Putamen (tissue), 1 donor: ENCODE results near the gene ENKD1.
A peak's percentile ranks its signal among the peaks of the same experiment; 100 is the strongest.

ENCODE experiments used
- DNase-seq: peaks from one replicate; pipeline ENCODE4 v3.0.0-alpha.2; 2016; ENCODE audit warnings: low spot score

The ENKD1 gene

GRCh38 chr16:67650023-67650422, 16.5 kb downstream of the ENKD1 start:
- no peak for DNase-seq

DNA sequence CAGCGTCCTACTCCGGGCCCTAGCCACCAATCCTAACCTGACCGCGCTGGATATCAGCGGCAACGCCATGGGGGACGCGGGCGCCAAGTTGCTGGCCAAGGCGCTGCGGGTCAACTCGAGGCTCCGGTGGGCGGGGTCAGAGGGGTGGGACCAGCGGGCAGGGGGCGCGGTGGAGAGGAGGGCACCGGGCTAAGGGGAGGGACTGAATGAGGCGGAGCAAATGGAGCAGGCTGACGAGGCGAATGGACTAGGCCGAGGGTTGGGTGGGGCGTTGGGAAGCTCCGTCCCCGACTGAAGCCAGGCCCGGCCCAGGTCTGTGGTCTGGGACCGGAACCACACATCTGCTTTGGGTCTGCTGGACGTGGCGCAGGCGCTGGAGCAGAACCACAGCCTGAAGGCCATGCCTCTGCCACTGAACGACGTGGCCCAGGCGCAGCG, 17.0 kb downstream of the ENKD1 start:
- DNase-seq = no peak

- no peak for DNase-seq
Measured at GRCh38 chr16:67648764-67649407, 17.7 kb downstream of the ENKD1 start.

GRCh38 chr16:67648088-67648763, 18.3 kb downstream of the ENKD1 start:
- DNase-seq = no peak

GRCh38 chr16:67647681-67648080, 18.9 kb downstream of the ENKD1 start:
- DNase-seq = no peak

DNA sequence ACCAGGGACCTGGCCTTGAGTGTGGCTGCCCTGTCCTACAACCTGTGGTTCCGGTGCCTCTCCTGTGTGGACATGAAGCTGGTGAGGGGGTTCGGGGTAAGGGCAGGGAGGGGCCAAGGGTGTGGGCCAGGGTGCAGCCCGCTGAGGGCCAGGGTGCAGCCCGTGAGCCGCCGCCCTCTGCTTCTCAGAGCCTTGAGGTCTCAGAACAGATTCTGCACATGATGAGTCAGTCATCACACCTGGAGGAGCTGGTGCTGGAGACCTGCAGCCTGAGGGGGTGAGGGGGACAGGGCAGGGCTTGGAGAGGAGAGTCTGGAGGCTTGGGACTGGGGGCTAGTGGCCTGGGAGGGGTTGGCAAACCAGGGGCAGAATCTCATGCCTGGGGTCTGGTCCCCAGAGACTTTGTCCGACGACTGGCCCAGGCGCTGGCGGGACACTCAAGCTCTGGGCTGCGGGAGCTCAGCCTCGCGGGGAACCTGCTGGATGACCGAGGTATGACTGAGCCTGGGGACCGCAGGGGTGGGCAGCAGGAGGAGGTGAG, 19.4 kb downstream of the ENKD1 start:
- no peak for DNase-seq

DNA sequence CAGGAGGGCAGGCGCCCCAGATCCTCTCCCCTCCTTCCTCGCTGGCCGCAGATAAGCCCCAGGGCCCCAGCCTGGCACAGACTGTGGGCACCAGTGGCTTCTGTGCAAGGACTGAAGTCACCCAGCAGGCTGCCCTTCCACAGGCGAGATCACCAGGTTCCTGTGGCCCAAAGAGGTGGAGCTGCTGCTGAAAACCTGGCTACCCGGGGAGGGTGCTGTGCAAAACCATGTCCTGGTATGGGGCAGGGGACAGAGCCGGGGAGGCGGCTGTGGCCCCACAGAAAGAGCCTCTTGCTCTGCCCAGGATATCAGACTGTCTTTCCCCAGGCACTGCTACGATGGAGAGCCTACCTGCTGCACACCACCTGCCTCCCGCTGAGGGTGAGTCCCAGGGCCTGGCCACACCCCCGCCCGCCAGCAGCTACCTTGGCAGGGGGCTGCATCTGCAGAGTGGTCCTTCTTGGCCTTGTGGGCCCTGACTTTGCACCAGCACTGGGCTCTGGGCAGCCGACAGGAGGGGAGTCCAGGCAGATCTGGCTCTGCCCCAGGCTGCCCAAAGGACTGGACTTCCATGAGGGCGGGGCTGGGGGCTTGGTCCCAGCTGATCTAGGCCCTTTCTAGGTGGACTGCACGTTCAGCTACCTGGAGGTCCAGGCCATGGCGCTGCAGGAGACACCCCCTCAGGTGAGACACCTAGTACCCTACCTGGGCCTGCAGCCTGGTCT, 21.0 kb downstream of the ENKD1 start:
- DNase-seq = no peak

GRCh38 chr16:67644038-67644437, 22.5 kb downstream of the ENKD1 start:
- no peak for DNase-seq

DNA sequence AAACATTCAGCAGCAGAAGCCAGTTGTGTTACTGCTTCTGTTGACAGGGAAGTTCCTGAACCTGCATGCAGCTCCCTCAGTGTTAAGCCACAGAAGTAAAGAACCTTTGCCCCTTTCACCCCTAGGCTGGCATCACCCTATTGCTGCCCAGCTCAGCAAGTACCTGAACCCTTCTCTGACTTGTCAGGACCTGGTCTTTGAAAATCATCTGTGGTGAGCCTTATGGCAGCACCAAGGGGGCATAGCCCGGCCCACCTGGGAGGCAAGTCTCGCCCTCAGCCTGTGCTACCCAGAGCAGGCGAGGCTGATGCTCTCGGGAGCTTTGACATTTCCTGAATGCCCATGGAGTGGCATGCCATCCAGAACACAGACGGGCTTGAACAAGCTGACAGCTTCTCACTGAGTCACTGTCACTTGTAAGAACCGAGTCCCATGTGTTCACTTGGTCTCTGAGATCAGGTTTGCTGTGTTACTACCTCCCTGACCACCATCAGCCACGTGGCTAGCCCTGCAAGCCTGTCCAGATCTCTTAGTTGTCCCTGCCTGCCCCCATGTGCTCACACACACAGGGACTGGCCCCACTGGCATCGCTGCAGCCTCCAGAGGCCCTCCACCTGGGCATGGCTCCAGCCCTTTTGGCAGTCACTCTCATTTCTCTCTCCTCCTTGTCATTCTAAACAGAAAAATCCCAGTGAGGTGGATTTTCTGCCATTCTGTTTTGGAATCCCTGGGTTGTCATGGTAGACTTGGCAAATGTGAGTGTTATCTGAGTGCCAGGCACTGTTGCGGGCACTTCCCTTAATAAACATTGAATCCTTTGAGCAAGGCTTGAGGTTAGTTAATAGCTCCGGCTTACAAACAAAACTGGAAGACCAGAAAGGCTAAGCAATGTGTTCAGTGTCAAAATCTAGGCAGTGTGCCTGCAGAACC, 24.5 kb downstream of the ENKD1 start:
- peak; percentile 78 for DNase-seq

DNA sequence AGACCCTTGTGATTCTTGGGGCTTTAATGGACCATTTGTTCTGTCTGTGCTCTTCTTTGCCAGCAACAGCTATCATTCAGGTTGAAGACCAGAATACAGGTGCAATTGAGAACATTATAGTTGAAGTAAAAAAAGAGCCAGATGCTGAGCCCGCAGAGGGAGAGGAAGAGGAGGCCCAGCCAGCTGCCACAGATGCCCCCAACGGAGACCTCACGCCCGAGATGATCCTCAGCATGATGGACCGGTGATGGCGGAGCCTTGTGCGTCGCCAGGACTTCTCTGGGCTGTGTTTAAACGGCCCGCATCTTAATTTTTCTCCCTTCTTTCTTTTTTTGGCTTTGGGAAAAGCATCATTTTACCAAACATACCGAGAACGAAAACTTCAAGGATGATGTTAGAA, 28.9 kb downstream of the ENKD1 start:
- no peak for DNase-seq

DNA sequence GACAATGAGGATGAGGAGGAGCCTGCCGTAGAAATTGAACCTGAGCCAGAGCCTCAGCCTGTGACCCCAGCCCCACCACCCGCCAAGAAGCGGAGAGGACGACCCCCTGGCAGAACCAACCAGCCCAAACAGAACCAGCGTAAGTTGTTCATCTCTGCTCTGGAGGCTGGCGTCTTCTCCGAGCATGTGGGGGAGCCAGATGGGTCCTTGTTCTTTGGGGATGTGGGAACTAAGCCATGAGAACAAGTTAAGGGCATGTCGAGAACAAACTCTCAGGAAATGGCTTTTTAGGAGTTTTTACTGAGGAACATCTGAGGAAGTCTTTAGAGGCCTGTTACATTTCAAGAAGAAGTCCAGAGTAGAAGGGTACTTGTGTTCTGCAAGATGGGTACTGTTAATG, 29.8 kb downstream of the ENKD1 start:
- DNase-seq = no peak

- peak; percentile 73 for DNase-seq
Measured at GRCh38 chr16:67632415-67633172, 34.0 kb downstream of the ENKD1 start.

DNA sequence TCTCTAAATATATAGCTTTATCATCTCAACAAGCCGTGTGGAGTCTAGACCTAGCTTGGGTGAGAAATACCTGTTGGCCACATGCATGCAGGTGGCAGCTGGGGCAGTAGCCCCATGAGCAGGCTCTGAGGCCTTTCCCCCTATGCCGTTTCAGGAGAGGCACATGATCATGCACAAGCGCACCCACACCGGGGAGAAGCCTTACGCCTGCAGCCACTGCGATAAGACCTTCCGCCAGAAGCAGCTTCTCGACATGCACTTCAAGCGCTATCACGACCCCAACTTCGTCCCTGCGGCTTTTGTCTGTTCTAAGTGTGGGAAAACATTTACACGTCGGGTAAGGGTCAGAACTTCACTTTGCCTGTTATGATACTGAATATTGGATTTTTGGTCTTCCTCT, 38.3 kb downstream of the ENKD1 start:
- DNase-seq = no peak

- DNase-seq = no peak
Measured at GRCh38 chr16:67613808-67614207, 52.7 kb downstream of the ENKD1 start.
